HepG2 (cell line): ENCODE data around the gene LGALS7B. TPM values are rescaled to one million over a fixed set of nuclear protein-coding genes. Genes with fewer than 3 reads are reported as not detected.
A peak's percentile ranks its signal among the peaks of the same experiment; 100 is the strongest.

Source experiments
- AKNA ChIP-seq: sonication (generic); formaldehyde crosslinking; IDR thresholded peaks from 2 replicates; pipeline ENCODE4 v1.4.0; 2020; ENCODE audit warnings: missing genetic modification reagents, borderline replicate concordance
- ATF4 ChIP-seq, 2 experiments: fragments of 450-650 bp in 1 of 2; sonication (generic) in 1 of 2; formaldehyde crosslinking; IDR thresholded peaks; 2 replicates each; pipeline versions ENCODE4 v1.5.0 to v1.8.0; 2020 to 2022; ENCODE audit warnings: mild to moderate bottlenecking in 1 of 2, missing genetic modification reagents in 1 of 2
- FOSL2 ChIP-seq: sonication (generic); formaldehyde crosslinking; IDR thresholded peaks from 2 replicates; pipeline ENCODE4 v1.4.0; 2020; ENCODE audit warnings: missing genetic modification reagents
- FOXP4 ChIP-seq: sonication (generic); formaldehyde crosslinking; IDR thresholded peaks from 2 replicates; pipeline ENCODE4 v1.4.0; 2020; ENCODE audit warnings: missing genetic modification reagents
- GATA4 ChIP-seq: sonication (generic); IDR thresholded peaks from 2 replicates; pipeline ENCODE4 v1.6.1; 2016; ENCODE audit warnings: antibody characterized with exemption, low read depth, borderline replicate concordance
- HOXA5 ChIP-seq: sonication (generic); formaldehyde crosslinking; IDR thresholded peaks from 2 replicates; pipeline ENCODE4 v1.4.0; 2020; ENCODE audit warnings: missing genetic modification reagents
- JUNB ChIP-seq: sonication (generic); formaldehyde crosslinking; IDR thresholded peaks from 2 replicates; pipeline ENCODE4 v1.8.0; 2022; ENCODE audit warnings: missing genetic modification reagents, mild to moderate bottlenecking, borderline replicate concordance
- KAT8 ChIP-seq: IDR thresholded peaks from 2 replicates; pipeline ENCODE4 v1.6.1; 2016; ENCODE audit warnings: missing genetic modification reagents, missing compliant biosample characterization
- KLF15 ChIP-seq: sonication (generic); formaldehyde crosslinking; IDR thresholded peaks from 2 replicates; pipeline ENCODE4 v1.8.1; 2023; ENCODE audit warnings: borderline replicate concordance, mild to moderate bottlenecking, inconsistent platforms, missing genetic modification reagents, mixed read lengths
- NCOA2 ChIP-seq: sonication (generic); formaldehyde crosslinking; IDR thresholded peaks from 2 replicates; pipeline ENCODE4 v1.8.0; 2022; ENCODE audit warnings: inconsistent platforms
- NFYB ChIP-seq: sonication (generic); formaldehyde crosslinking; IDR thresholded peaks from 2 replicates; pipeline ENCODE4 v1.4.0; 2020; ENCODE audit warnings: missing genetic modification reagents
- RARA ChIP-seq: IDR thresholded peaks from 2 replicates; pipeline ENCODE4 v1.6.1; 2016; ENCODE audit warnings: missing genetic modification reagents, missing compliant biosample characterization
- ZGPAT ChIP-seq: IDR thresholded peaks from 2 replicates; pipeline ENCODE4 v1.6.1; 2016; ENCODE audit warnings: mild to moderate bottlenecking
- ZMYM2 ChIP-seq: sonication (generic); formaldehyde crosslinking; IDR thresholded peaks from 2 replicates; pipeline ENCODE4 v1.8.0; 2022; ENCODE audit warnings: mild to moderate bottlenecking, missing genetic modification reagents
- ZNF121 ChIP-seq: sonication (generic); formaldehyde crosslinking; IDR thresholded peaks from 2 replicates; pipeline ENCODE4 v1.5.0; 2020; ENCODE audit warnings: mild to moderate bottlenecking, missing genetic modification reagents
- ZNF550 ChIP-seq: sonication (generic); formaldehyde crosslinking; IDR thresholded peaks from 2 replicates; pipeline ENCODE4 v1.4.0; 2020; ENCODE audit warnings: mild to moderate bottlenecking, missing genetic modification reagents, borderline replicate concordance
- polyA plus RNA-seq, 8 experiments: library from polyadenylated mRNA; depleted of rRNA in 3 of 8; stranded (reverse) in 7 of 8; unstranded in 1 of 8; fragments of >200 nt; fragmentation: Illumina TruSeq in 4 of 8; extraction: Trizol in 4 of 8; gene quantifications; 2 replicates each; pipeline versions ENCODE4 v1.2.1 to v1.2.3, GENCODE V29; 2011 to 2016; ENCODE audit warnings: low read depth in 4 of 8, missing spikeins in 1 of 8, mixed read lengths in 1 of 8; ENCODE audit not compliant: insufficient read depth in 1 of 8
- total RNA-seq, 5 experiments: library from RNA; depleted of rRNA; stranded (reverse); fragments of >200 nt; fragmentation: Illumina TruSeq; extraction: Trizol; gene quantifications; 2 replicates each; pipeline ENCODE4 v1.2.3, GENCODE V29; 2016; ENCODE audit warnings: low read depth in 1 of 5
- TF ChIP-seq, protein P1 (sequence below): sonication (generic); formaldehyde crosslinking; IDR thresholded peaks from 2 replicates; pipeline ENCODE4 v1.4.0; 2020; ENCODE audit warnings: missing genetic modification reagents, mild to moderate bottlenecking, borderline replicate concordance
- TF ChIP-seq, protein P2 (sequence below): sonication (generic); formaldehyde crosslinking; IDR thresholded peaks from 2 replicates; pipeline ENCODE4 v1.4.0; 2020; ENCODE audit warnings: missing genetic modification reagents, borderline replicate concordance

The LGALS7B gene
- total and polyA plus RNA-seq, 2 of the 13 experiments (the other 11 are each of a cell fraction or from before 2014, with no cell fraction given): 1.7 to 2.1 TPM

GRCh38 chr19:38784224-38784623, 4.8 kb upstream of the LGALS7B start (continued):
- TF ChIP-seq ZGPAT (CRISPR knock-in tag) (peak; percentile 25; the same call in 1 of the 2 replicates), GATA4 (peak; percentile 73; the same call in 1 of the 2 replicates), ZNF121 (CRISPR knock-in tag) (peak; percentile 99), NCOA2 (CRISPR knock-in tag) (peak; percentile 32; the same call in 1 of the 2 replicates), ZMYM2 (CRISPR knock-in tag) (peak; percentile 28; the same call in 1 of the 2 replicates), JUNB (CRISPR knock-in tag) (peak; percentile 91), ZNF550 (no peak), KLF15 (CRISPR knock-in tag) (no peak), KAT8 (CRISPR knock-in tag) (0 out of 2 replicates have a peak, but pooled peaks have one; percentile 14), FOXP4 (0 out of 2 replicates have a peak, but pooled peaks have one; percentile 14), RARA (0 out of 2 replicates have a peak, but pooled peaks have one; percentile 20), AKNA (CRISPR knock-in tag) (no peak), HOXA5 (CRISPR knock-in tag) (no peak), NFYB (CRISPR knock-in tag) (peak; percentile 40; the same call in 1 of the 2 replicates), ATF4 (CRISPR knock-in tag; IDR thresholded peaks at IDR 0.05) (peak in 1 of 2 experiments; percentile 54; a peak in 1 of 4 replicates), FOSL2 (CRISPR knock-in tag) (peak; percentile 96)
- TF ChIP-seq, protein P1, sequence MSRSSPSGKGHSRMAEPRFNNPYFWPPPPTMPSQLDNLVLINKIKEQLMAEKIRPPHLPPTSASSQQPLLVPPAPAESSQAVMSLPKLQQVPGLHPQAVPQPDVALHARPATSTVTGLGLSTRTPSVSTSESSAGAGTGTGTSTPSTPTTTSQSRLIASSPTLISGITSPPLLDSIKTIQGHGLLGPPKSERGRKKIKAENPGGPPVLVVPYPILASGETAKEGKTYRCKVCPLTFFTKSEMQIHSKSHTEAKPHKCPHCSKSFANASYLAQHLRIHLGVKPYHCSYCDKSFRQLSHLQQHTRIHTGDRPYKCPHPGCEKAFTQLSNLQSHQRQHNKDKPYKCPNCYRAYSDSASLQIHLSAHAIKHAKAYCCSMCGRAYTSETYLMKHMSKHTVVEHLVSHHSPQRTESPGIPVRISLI: peak; percentile 93
- TF ChIP-seq, protein P2, sequence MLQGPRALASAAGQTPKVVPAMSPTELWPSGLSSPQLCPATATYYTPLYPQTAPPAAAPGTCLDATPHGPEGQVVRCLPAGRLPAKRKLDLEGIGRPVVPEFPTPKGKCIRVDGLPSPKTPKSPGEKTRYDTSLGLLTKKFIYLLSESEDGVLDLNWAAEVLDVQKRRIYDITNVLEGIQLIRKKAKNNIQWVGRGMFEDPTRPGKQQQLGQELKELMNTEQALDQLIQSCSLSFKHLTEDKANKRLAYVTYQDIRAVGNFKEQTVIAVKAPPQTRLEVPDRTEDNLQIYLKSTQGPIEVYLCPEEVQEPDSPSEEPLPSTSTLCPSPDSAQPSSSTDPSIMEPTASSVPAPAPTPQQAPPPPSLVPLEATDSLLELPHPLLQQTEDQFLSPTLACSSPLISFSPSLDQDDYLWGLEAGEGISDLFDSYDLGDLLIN: no peak
